ENCODE results near the gene TRIP10. TPM values are rescaled to one million over a fixed set of nuclear protein-coding genes. Genes with fewer than 3 reads are reported as not detected.

Gene TRIP10
- total and polyA plus RNA-seq, 2 of the 13 experiments (the other 11 are each of a cell fraction or from before 2014, with no cell fraction given) = 32.5 to 33.2 TPM

DNA sequence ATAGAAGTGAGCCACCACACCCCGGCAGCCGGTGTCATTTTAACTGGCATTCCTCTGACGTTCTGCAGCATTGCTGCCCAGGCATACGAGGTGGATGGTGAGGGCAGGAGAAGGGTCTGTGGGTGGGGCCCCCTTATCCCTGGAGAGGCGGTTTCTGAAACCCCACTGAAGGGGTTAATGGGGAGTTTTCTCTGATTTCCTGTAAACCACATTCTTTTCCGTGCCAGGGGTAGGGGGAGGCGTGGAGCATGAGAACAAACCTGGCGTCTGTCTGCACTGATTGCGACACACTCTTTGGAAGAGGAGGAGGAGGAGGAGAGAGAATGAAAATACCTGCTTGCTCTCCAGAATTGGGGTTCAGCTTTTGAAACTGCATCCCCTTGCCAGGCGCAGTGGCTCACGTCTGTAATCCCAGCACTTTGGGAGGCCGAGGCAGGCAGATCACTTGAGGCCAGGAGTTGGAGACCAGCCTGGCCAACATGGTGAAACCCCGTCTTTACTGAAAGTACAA lies 16.3 kb upstream of the TRIP10 start (continued):
- TF ChIP-seq RXRA (CRISPR knock-in tag; IDR thresholded peaks at IDR 0.05) (peak; percentile 83; the same call in 1 of the 2 replicates), ARID2 (CRISPR knock-in tag; IDR thresholded peaks at IDR 0.05; ENCODE audit: borderline replicate concordance) (no peak), ZNF839 (CRISPR knock-in tag; IDR thresholded peaks at IDR 0.05; ENCODE audit: borderline replicate concordance) (no peak), RBM22 (optimal IDR thresholded peaks at IDR 0.05; ENCODE audit: low read length) (no peak), ZNF768 (CRISPR knock-in tag; IDR thresholded peaks at IDR 0.05) (no peak), ZNF251 (CRISPR knock-in tag; IDR thresholded peaks at IDR 0.05) (no peak), HOXA5 (CRISPR knock-in tag; IDR thresholded peaks at IDR 0.05) (no peak), ZNF607 (CRISPR knock-in tag; IDR thresholded peaks at IDR 0.05; ENCODE audit: borderline replicate concordance) (no peak)
- TF ChIP-seq, protein P1, sequence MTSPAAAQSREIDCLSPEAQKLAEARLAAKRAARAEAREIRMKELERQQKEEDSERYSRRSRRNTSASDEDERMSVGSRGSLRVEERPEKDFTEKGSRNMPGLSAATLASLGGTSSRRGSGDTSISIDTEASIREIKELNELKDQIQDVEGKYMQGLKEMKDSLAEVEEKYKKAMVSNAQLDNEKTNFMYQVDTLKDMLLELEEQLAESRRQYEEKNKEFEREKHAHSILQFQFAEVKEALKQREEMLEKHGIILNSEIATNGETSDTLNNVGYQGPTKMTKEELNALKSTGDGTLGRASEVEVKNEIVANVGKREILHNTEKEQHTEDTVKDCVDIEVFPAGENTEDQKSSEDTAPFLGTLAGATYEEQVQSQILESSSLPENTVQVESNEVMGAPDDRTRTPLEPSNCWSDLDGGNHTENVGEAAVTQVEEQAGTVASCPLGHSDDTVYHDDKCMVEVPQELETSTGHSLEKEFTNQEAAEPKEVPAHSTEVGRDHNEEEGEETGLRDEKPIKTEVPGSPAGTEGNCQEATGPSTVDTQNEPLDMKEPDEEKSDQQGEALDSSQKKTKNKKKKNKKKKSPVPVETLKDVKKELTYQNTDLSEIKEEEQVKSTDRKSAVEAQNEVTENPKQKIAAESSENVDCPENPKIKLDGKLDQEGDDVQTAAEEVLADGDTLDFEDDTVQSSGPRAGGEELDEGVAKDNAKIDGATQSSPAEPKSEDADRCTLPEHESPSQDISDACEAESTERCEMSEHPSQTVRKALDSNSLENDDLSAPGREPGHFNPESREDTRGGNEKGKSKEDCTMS (CRISPR knock-in tag; conservative IDR thresholded peaks at IDR 0.05) = no peak
- TF ChIP-seq, protein P2, sequence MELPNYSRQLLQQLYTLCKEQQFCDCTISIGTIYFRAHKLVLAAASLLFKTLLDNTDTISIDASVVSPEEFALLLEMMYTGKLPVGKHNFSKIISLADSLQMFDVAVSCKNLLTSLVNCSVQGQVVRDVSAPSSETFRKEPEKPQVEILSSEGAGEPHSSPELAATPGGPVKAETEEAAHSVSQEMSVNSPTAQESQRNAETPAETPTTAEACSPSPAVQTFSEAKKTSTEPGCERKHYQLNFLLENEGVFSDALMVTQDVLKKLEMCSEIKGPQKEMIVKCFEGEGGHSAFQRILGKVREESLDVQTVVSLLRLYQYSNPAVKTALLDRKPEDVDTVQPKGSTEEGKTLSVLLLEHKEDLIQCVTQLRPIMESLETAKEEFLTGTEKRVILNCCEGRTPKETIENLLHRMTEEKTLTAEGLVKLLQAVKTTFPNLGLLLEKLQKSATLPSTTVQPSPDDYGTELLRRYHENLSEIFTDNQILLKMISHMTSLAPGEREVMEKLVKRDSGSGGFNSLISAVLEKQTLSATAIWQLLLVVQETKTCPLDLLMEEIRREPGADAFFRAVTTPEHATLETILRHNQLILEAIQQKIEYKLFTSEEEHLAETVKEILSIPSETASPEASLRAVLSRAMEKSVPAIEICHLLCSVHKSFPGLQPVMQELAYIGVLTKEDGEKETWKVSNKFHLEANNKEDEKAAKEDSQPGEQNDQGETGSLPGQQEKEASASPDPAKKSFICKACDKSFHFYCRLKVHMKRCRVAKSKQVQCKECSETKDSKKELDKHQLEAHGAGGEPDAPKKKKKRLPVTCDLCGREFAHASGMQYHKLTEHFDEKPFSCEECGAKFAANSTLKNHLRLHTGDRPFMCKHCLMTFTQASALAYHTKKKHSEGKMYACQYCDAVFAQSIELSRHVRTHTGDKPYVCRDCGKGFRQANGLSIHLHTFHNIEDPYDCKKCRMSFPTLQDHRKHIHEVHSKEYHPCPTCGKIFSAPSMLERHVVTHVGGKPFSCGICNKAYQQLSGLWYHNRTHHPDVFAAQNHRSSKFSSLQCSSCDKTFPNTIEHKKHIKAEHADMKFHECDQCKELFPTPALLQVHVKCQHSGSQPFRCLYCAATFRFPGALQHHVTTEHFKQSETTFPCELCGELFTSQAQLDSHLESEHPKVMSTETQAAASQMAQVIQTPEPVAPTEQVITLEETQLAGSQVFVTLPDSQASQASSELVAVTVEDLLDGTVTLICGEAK (IDR thresholded peaks at IDR 0.05) = no peak
- TF ChIP-seq, protein P2 (CRISPR knock-in tag; IDR thresholded peaks at IDR 0.05) = no peak
- TF ChIP-seq, protein P3, sequence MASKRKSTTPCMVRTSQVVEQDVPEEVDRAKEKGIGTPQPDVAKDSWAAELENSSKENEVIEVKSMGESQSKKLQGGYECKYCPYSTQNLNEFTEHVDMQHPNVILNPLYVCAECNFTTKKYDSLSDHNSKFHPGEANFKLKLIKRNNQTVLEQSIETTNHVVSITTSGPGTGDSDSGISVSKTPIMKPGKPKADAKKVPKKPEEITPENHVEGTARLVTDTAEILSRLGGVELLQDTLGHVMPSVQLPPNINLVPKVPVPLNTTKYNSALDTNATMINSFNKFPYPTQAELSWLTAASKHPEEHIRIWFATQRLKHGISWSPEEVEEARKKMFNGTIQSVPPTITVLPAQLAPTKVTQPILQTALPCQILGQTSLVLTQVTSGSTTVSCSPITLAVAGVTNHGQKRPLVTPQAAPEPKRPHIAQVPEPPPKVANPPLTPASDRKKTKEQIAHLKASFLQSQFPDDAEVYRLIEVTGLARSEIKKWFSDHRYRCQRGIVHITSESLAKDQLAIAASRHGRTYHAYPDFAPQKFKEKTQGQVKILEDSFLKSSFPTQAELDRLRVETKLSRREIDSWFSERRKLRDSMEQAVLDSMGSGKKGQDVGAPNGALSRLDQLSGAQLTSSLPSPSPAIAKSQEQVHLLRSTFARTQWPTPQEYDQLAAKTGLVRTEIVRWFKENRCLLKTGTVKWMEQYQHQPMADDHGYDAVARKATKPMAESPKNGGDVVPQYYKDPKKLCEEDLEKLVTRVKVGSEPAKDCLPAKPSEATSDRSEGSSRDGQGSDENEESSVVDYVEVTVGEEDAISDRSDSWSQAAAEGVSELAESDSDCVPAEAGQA (IDR thresholded peaks at IDR 0.05; ENCODE audit: low read depth) = no peak
- TF ChIP-seq, protein P3 (CRISPR knock-in tag; IDR thresholded peaks at IDR 0.05; ENCODE audit: borderline replicate concordance) = no peak

Measured in HepG2 (cell line).